OCI-LY1 (cell line): Measurements from ENCODE around the gene TNIP3.

Experiments used
- EZH2 ChIP-seq: fragments of 200-600 bp; sonication (generic), shearing (Covaris generic); IDR thresholded peaks from 2 replicates; pipeline ENCODE4 v1.8.0; 2017; ENCODE audit warnings: borderline replicate concordance, mixed run types, mild to moderate bottlenecking, antibody characterized with exemption, low read length, moderate library complexity, mixed read lengths
- TF ChIP-seq, protein P1 (sequence below): fragments of 200-600 bp; sonication (generic), shearing (Covaris generic); IDR thresholded peaks from 2 replicates; pipeline ENCODE4 v1.5.1; 2017; ENCODE audit warnings: mild to moderate bottlenecking, antibody characterized with exemption, low read length, moderate library complexity, mixed read lengths

DNA sequence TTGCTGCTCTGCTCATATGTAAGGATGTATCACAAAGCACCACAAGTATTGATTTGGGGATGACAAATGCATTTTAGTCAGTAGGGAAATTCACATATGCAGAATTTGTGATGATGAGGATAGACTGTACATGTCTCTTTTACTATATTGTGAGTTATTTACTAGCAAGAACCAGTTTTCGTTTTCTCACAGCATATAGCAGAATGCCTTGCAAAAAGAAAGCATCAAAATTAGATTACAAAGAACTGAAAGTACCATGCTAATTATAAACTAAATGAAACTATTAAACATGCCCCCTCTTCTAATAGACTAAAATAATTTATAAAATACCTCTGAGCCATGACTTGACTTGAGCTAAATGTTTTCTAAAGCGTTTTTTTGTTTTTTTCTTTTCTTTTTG, 20.1 kb downstream of the TNIP3 start:
- TF ChIP-seq, protein P1, sequence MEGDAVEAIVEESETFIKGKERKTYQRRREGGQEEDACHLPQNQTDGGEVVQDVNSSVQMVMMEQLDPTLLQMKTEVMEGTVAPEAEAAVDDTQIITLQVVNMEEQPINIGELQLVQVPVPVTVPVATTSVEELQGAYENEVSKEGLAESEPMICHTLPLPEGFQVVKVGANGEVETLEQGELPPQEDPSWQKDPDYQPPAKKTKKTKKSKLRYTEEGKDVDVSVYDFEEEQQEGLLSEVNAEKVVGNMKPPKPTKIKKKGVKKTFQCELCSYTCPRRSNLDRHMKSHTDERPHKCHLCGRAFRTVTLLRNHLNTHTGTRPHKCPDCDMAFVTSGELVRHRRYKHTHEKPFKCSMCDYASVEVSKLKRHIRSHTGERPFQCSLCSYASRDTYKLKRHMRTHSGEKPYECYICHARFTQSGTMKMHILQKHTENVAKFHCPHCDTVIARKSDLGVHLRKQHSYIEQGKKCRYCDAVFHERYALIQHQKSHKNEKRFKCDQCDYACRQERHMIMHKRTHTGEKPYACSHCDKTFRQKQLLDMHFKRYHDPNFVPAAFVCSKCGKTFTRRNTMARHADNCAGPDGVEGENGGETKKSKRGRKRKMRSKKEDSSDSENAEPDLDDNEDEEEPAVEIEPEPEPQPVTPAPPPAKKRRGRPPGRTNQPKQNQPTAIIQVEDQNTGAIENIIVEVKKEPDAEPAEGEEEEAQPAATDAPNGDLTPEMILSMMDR = no peak
- TF ChIP-seq EZH2 = no peak
